Measurements from ENCODE around the gene ARHGAP15.

ARHGAP15 gene

GRCh38 chr2:143548032-143548431, 418.8 kb downstream of the ARHGAP15 start:
- no peak for FAIRE-seq

- no peak for FAIRE-seq
These were observed 421.3 kb downstream of the ARHGAP15 start for GRCh38 chr2:143550500-143550899.

GRCh38 chr2:143551971-143552650, 422.9 kb downstream of the ARHGAP15 start:
- no peak for FAIRE-seq

GRCh38 chr2:143553261-143553660, 424.0 kb downstream of the ARHGAP15 start:
- FAIRE-seq, result no peak

- FAIRE-seq, result no peak
These were observed 429.4 kb downstream of the ARHGAP15 start for GRCh38 chr2:143558665-143559064.

- FAIRE-seq, result no peak
These were observed 429.9 kb downstream of the ARHGAP15 start for GRCh38 chr2:143559147-143559546.

GRCh38 chr2:143560724-143561123, 431.5 kb downstream of the ARHGAP15 start:
- no peak for FAIRE-seq

GRCh38 chr2:143564419-143564818, 435.2 kb downstream of the ARHGAP15 start:
- no peak for FAIRE-seq

- FAIRE-seq, result no peak
These were observed 442.5 kb downstream of the ARHGAP15 start for GRCh38 chr2:143571747-143572146.

GRCh38 chr2:143572421-143572820, 443.2 kb downstream of the ARHGAP15 start:
- no peak for FAIRE-seq

GRCh38 chr2:143574069-143574468, 444.9 kb downstream of the ARHGAP15 start:
- FAIRE-seq, result no peak

- no peak for FAIRE-seq
These were observed 446.1 kb downstream of the ARHGAP15 start for GRCh38 chr2:143575340-143575739.

GRCh38 chr2:143577489-143577888, 448.3 kb downstream of the ARHGAP15 start:
- no peak for FAIRE-seq

- FAIRE-seq, result no peak
These were observed 450.2 kb downstream of the ARHGAP15 start for GRCh38 chr2:143579456-143579855.

- no peak for FAIRE-seq
These were observed 451.9 kb downstream of the ARHGAP15 start for GRCh38 chr2:143581134-143581533.

GRCh38 chr2:143582046-143582747, 453.0 kb downstream of the ARHGAP15 start:
- no peak for FAIRE-seq

- no peak for FAIRE-seq
These were observed 455.7 kb downstream of the ARHGAP15 start for GRCh38 chr2:143584936-143585335.

GRCh38 chr2:143586119-143586518, 456.9 kb downstream of the ARHGAP15 start:
- no peak for FAIRE-seq

GRCh38 chr2:143588746-143589145, 459.5 kb downstream of the ARHGAP15 start:
- FAIRE-seq, result no peak

- FAIRE-seq, result no peak
These were observed 464.9 kb downstream of the ARHGAP15 start for GRCh38 chr2:143594161-143594560.

- FAIRE-seq, result no peak
These were observed 465.5 kb downstream of the ARHGAP15 start for GRCh38 chr2:143594745-143595144.

- no peak for FAIRE-seq
These were observed 470.9 kb downstream of the ARHGAP15 start for GRCh38 chr2:143600116-143600515.

GRCh38 chr2:143601828-143602227, 472.6 kb downstream of the ARHGAP15 start:
- FAIRE-seq, result no peak

GRCh38 chr2:143603035-143603655, 473.9 kb downstream of the ARHGAP15 start:
- no peak for FAIRE-seq
